Measurements from ENCODE around the gene GPAT2.
"Not testable (repeated sequence)": the region's sequence is repeated elsewhere in the genome, so short reads cannot be mapped to it uniquely, and the experiment has no call there.

DNA sequence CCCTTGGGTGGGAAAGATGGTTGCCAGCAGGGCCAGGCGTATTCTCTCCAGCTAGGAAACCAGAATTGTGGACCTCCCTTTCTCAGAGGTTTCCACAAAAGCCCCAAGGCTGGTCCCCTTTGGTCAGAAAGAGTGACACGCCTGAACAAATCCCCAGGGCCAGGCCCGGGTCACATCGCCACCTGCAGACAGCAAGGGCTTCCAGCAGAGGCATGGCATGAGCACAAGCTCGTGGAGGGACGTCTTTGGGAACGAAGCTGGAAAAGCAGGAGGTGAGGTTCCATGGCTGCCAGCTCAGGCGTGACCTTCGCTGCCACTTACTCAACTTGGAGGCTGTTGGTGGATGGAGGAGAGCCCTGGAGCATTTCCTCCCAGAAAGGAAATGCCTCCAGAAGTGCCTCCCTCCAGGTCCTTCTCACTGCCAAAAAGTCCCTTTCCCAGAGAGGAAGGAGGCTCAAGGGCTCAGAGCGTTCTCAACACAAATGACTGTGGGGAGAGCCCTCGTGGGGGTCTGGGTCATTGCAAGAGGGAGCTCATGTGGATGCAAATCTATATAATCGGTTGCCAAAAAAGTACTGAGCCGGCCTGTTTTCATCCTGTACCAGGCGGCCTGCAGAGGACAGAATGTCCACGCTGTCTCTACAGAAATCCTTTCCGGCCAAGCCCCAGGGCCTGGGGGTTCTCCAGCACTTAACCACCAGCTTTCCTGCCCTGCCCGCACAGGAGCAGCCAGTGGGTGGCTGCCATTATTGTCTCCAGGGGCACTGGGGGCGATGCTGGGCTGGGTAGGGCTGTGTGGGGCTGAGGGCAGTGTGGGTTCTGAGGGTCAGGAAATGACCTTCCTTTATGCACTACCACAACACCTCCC, 14.6 kb upstream of the GPAT2 start:
- TF ChIP-seq EZH2 (IDR thresholded peaks at IDR 0.05); POLR2AphosphoS5 (IDR thresholded peaks at IDR 0.05; ENCODE audit: borderline replicate concordance, low read depth, low read length); FOXP2 (optimal IDR thresholded peaks at IDR 0.05; ENCODE audit: control extremely low read depth, extremely low read length, insufficient read depth): not testable (repeated sequence)

All from SK-N-MC (cell line).